Stimulated activated CD8-positive, alpha-beta memory T cell treated with anti-CD3 and anti-CD28 coated beads, Interleukin-15, amount 100 ng/mL, for 4 hours (primary cell): ENCODE measurements around the gene NEK2.
"Not testable (repeated sequence)": the region's sequence is repeated elsewhere in the genome, so short reads cannot be mapped to it uniquely, and the experiment has no call there.

Experiments used
- DNase-seq, 2 donors: peaks; one replicate each; pipeline ENCODE4 v3.0.0-alpha.2; 2020; ENCODE audit warnings: low read depth in 2 of 2

The NEK2 gene

DNA sequence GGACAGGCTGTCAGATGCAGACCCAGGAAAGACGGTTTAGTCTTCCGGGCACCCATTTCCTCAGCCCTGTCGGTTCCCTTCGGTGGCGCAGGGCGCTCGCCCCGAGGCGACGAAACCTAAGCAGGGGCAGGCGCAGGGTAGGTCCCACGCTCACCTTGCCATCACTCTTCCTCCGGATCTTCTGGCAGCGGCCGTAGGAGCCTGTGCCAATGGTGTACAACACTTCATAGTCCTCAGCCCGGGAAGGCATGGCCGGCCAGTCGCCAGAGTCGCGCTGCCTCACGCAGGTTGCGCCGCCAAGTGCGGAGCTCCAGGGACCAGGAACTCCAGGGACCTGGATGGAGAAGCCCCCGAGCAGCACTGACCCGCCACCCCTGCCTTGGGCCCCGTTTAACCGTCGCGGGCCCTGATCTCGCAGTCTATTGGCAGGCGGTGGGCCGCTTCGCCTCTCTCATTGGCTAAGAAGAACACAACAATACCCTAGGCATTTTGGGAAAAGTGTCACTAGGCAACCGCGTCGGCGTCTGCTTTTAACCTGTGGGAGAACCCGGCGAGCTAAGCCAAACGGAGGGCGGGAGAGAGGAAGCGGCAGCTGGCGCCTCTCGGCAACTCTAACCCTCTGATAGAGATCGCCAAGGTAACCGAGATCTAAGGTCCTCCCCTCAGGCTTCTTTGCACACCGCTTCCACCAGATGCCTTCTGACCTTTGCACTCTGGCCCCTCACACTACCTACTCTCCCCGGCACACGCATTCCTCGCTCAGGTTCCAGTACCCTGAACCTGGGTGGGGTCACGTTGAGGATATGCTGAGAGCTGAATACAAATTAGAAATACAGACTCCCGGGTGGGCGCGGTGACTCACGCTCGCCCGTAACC, at the start of gene NEK2:
Gene NEK2 (minus strand): TSS at position 392 of the 876 bp plus-strand sequence. CDS start 142 bp downstream, at position 250.
- DNase-seq, result peak; percentile 44 to 68

DNA sequence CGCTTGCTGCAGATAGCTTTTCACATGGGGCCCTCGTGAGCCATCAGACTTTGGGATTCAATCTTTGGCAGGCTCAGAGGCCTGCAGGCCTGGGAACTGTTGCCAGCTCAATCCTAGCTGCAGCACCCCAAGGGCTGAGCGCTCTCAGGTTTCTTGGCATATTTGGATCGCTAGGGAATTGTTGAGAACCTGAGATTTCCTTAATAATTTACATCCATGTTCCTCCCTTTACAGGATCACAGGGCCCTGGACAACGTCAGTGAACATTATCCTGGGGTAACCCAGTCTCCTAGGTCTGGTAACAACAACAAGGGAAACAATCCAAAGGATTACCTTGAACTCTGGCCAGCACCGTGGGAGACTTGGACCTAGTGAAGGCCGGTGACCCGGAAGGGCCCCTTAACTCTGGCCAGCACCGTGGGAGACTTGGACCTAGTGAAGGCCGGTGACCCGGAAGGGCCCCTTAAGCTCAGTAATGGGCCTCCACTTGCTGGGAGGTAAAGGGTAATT, 49.3 kb upstream of the NEK2 start:
- no peak for DNase-seq

- DNase-seq, result no peak
Observed at GRCh38 chr1:211723273-211723672, 47.9 kb upstream of the NEK2 start.

- no peak for DNase-seq
Observed at GRCh38 chr1:211722277-211723175, 47.1 kb upstream of the NEK2 start.

- DNase-seq, result not testable (repeated sequence)
Observed at GRCh38 chr1:211716555-211716954, 41.1 kb upstream of the NEK2 start.

DNA sequence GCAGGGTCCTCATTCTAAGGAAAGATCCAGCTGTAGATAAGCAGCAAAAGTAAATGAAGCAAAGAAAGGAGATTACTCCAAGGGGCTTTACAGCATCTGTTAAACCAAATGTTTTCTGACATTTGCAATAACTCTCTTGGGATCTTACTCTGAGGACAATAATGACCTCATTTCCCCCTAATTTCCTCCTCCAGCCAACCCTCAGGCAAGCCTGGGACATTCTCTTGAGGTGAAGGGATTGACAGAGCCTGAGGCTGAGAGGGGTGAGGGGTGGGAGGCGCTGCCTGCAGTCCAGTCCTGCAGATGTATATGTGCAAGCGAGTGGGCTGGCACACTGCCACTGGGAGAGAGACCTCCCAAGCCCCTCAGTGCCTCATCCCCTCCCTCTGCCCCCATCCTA, 40.5 kb upstream of the NEK2 start:
- no peak for DNase-seq

- no peak for DNase-seq
Observed at GRCh38 chr1:211714154-211714553, 38.7 kb upstream of the NEK2 start.

GRCh38 chr1:211713231-211713630, 37.8 kb upstream of the NEK2 start:
- no peak for DNase-seq

DNA sequence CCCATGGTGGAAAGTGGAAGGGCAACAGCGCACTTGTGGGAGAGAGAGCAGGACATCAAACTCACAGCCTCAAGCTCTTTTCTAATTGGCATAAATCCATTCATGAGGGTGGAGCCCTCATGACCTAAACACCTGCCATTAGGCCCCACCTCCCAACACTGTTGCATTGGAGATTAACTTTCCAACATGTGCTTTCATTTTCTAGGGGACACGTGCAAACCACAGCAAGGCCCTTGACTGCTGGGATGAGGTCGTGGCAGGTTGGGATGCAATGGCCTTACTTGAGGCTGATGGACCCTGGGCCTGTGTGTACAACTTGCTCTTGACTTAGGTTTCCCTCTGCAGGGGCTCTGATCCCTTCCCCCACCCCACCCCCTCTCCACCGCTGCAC, 35.9 kb upstream of the NEK2 start:
- no peak for DNase-seq

- DNase-seq, result no peak
Observed at GRCh38 chr1:211710566-211711314, 35.3 kb upstream of the NEK2 start.

GRCh38 chr1:211708926-211709325, 33.5 kb upstream of the NEK2 start:
- no peak for DNase-seq

- DNase-seq, result no peak
Observed at GRCh38 chr1:211708006-211708405, 32.6 kb upstream of the NEK2 start.

GRCh38 chr1:211705467-211706091, 30.2 kb upstream of the NEK2 start:
- no peak for DNase-seq

DNA sequence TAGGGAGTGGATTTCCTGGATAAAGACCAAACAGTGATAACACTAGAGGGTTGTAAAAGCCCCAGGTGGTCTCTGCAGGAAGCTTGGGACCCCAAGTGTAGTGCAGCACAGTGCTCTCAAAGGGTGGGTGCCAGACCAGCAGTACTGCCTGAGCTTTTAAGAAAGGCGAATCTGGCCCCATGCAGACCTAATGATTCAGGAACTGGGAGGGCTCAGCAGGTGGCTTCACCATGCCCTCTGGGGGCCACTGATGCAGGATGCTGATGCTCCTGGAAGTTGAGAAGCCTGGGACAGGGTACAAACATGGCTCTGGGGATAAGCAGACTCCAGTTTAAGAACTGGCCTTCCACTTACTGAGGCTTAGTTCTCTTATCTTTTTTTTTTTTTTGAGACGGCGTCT, 29.1 kb upstream of the NEK2 start:
- DNase-seq, result no peak

- no peak for DNase-seq
Observed at GRCh38 chr1:211703812-211704537, 28.6 kb upstream of the NEK2 start.

GRCh38 chr1:211701733-211702132, 26.3 kb upstream of the NEK2 start:
- DNase-seq, result no peak

DNA sequence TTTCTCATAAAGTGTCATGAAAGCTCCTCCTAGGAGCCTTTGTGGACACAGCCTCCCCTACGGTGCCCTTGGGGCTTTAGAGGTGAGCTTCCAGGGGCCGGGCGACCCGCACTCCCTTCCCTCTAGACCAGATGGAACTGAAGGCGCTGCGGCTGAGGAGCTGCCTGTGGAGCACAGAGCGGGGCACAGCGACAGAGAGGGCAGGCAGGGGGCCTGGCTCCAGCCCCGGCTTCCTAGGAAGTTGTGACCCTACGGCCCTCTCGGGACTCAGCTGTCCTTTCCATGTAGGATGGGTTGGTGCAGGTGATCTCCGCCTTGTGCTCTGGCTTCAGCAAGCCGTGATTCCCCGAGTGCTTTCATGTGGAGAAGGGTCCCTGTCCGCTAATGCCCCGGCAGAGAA, 23.6 kb upstream of the NEK2 start:
- no peak for DNase-seq

DNA sequence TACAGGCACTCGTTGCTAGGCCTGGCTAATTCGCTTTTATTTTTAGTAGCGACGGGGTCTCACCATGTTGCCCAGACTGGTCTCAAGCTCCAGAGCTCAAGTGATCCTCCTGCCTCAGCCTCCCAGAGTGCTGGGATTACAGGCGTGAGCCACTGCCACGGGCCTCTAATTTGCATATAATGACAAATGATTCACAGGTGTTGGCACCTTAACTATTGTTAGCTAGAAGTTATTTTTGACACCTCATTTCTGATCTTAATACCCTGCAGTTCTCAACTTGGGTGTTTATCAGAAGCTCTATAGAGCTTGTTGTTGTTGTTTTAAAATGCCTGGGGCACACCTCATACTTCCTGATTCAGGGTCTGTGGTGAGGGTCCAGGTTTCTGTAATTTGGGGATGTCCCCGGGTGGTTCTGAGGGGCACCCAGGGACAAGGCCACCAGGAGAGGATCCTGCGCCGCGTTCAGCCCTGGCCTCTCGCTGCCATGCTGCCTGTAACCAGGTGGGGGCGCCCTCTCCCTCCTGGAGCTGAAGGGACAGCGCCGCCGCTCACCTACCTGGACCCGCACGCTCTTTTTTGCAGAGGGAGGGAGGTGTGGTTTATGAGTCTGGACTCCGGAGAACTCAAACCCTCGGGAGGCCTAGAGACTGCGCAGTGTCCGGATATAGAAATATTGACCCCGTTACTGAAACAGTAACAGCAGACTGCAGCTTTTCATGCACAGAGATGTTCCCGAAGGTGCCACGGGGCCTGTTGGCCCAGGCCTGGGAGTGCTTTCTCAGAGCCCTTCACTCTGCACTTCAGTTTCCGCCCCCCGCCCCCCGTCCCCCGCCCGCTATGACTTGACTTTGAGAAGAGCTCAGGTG, 23.0 kb upstream of the NEK2 start:
- DNase-seq, result peak; percentile 48 to 59

DNA sequence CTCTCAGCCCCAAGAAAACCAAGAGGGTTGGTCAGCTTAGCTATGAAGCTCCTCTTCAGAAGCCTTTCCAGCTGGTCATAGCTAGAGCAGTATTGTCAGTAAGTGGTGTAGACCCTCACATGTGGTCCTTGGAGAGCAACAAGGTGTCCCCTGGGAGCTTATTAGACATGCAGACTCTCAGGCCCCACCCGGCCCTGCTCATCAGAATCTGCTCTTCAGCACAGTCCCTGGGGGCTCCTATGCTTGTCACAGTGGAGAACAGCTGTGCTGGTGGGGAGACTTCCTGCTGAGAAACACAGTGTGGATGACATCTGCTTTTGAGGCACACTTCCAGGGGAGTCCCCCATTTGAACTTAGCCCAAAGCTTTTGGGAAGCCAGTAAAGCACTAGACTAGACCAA, 21.9 kb upstream of the NEK2 start:
- DNase-seq, result no peak
